ENCODE results near the gene FUOM. TPM values are rescaled to one million over a fixed set of nuclear protein-coding genes. Genes with fewer than 3 reads are reported as not detected.
A peak's percentile ranks its signal among the peaks of the same experiment; 100 is the strongest.

Gene FUOM
- total RNA-seq, 1 experiment from 2014 or later, result 4.7 TPM

GRCh38 chr10:133312016-133312768, 45.6 kb downstream of the FUOM start:
- no peak for DNase-seq (ENCODE audit: low spot score)

- no peak for DNase-seq (ENCODE audit: low spot score)
Observed at GRCh38 chr10:133311570-133311969, 46.2 kb downstream of the FUOM start.

- no peak for DNase-seq (ENCODE audit: low spot score)
Observed at GRCh38 chr10:133310789-133311188, 47.0 kb downstream of the FUOM start.

- DNase-seq (ENCODE audit: low spot score), result no peak
Observed at GRCh38 chr10:133310399-133310755, 47.4 kb downstream of the FUOM start.

GRCh38 chr10:133309720-133310398, 48.0 kb downstream of the FUOM start:
- DNase-seq (ENCODE audit: low spot score), result no peak

GRCh38 chr10:133309100-133309719, 48.6 kb downstream of the FUOM start:
- peak; percentile 59 for DNase-seq (ENCODE audit: low spot score)

DNA sequence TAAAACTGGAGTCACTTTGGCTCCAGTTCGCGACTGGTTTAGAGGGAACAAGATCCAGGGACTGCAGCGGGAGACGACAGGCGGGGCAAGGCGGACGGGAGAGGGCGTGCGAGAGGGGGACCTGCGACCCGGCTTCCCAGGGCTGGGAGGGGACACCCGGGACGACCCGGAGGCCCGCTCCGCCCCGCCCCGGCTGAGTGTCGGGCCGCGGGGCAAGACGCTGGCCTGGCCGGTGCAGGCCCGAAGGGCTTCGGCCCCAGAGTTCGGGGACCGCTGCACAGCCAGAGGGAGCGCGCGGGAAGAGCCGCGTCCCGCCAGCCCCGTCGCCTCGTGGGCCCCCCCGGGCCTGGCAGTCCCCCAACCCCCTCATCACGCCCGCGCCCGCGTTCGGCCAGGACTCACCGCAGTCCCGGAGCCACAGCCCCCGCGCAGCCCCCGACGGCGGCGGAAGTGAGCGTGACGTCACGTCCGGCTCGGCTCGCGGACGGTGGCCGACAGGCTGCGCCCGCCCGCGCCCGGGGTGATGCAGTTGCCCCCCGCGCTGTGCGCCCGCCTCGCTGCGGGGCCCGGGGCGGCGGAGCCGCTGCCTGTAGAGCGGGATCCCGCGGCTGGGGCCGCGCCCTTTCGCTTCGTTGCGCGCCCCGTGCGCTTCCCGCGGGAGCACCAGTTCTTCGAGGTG, 49.3 kb downstream of the FUOM start, which contains the start of the genes TUBGCP2 and ZNF511:
Gene TUBGCP2 (minus strand): TSS at position 452 of the 679 bp plus-strand sequence. CDS start 5,931 bp downstream, outside the sequence.
Gene ZNF511 (plus strand): TSS at position 494 of the 679 bp plus-strand sequence. CDS start 30 bp downstream, at position 524.
- peak; percentile 68 for DNase-seq (ENCODE audit: low spot score)

DNA sequence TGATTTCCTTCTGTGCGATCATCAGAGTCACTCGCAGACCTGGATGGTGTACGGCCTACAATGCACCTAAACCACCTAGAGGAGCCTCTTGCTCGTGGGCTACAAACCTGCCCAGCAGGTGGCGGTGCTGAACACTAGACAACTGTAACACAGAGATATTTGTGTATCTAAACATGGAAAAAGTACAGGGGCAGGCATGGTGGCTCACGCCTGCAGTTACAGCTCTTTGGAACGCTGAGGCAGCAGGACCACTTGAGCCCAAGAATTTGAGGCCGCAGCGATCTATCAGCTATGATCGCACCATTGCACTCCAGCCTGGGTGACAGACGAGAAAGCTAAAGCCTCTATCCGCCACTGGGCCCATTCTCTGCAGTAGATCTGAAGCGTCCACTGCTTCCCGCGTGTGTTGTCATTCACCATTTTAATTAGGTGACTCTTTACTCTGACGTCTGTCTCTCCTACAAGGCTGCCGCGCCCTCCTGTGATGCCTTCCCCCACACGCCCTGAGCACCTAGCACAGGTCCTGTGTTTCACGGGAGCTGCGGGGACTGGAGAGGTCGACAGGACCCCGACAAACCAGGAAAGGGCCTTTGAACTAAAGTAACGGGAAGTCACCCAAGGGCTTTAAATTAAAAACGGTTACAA, 49.9 kb downstream of the FUOM start:
- DNase-seq (ENCODE audit: low spot score), result peak; percentile 68

GRCh38 chr10:133306941-133307379, 50.9 kb downstream of the FUOM start:
- no peak for DNase-seq (ENCODE audit: low spot score)

DNA sequence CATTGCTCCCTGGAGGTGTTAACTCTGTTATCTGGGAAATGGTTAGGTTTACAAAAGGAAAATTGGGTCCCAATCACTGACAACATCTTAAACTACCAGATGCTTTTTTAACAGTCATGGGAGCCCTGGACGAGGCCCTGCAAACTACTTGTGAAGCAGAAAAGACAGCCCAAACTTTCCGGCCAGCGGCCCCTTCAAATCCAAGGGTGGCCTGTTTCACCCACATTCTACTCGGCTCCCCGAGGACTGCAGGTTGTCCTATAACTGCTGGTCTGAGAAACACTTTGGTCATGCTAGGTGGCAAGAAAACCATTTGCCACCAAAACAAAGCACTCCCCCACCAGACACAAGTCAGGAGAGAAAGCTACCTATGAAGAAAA, 51.7 kb downstream of the FUOM start:
- DNase-seq (ENCODE audit: low spot score), result no peak

Other genes with a start within 250 kb of the FUOM start
- gene KNDC1, start 197.8 kb downstream of the FUOM start, total RNA-seq (2014; rRNA removed; shearing (Covaris generic)), result 0.39 and 1.6 TPM in 2 replicates
- not detected in 2 replicates for gene UTF1, start 127.8 kb downstream of the FUOM start, total RNA-seq (2014; rRNA removed; shearing (Covaris generic))
- gene VENTX, start 120.2 kb downstream of the FUOM start, total RNA-seq (2014; rRNA removed; shearing (Covaris generic)), result not detected in 2 replicates
- gene ADAM8, start 81.2 kb downstream of the FUOM start, total RNA-seq (2014; rRNA removed; shearing (Covaris generic)), result 0.50 and 2.8 TPM in 2 replicates
- 49.1 and 54.5 TPM in 2 replicates for gene TUBGCP2, start 49.1 kb downstream of the FUOM start, total RNA-seq (2014; rRNA removed; shearing (Covaris generic))
- 53.2 and 66.3 TPM in 2 replicates for gene ZNF511, start 49.1 kb downstream of the FUOM start, total RNA-seq (2014; rRNA removed; shearing (Covaris generic))
- not detected in 2 replicates for gene CALY, start 21.1 kb downstream of the FUOM start, total RNA-seq (2014; rRNA removed; shearing (Covaris generic))
- gene PRAP1, start 10.6 kb downstream of the FUOM start, total RNA-seq (2014; rRNA removed; shearing (Covaris generic)), result not detected in 2 replicates
- 148 and 156 TPM in 2 replicates for gene ECHS1, start 15.3 kb upstream of the FUOM start, total RNA-seq (2014; rRNA removed; shearing (Covaris generic))
- not detected in 2 replicates for gene PAOX, start 21.2 kb upstream of the FUOM start, total RNA-seq (2014; rRNA removed; shearing (Covaris generic))
- 22.5 and 25.7 TPM in 2 replicates for gene MTG1, start 36.1 kb upstream of the FUOM start, total RNA-seq (2014; rRNA removed; shearing (Covaris generic))
- not detected in 2 replicates for gene SPRN, start 66.6 kb upstream of the FUOM start, total RNA-seq (2014; rRNA removed; shearing (Covaris generic))
- gene SCART1, start 95.9 kb upstream of the FUOM start, total RNA-seq (2014; rRNA removed; shearing (Covaris generic)), result 0.37 and 0.47 TPM in 2 replicates
- 0.43 and 0.50 TPM in 2 replicates for gene CYP2E1, start 169.3 kb upstream of the FUOM start, total RNA-seq (2014; rRNA removed; shearing (Covaris generic))
- not detected in 2 replicates for gene SYCE1, start 207.6 kb upstream of the FUOM start, total RNA-seq (2014; rRNA removed; shearing (Covaris generic))

All from H4 (cell line).